Mesothelial cell of epicardium (in vitro differentiated cells): Measurements from ENCODE around the gene CCDC88C. TPM values are rescaled to one million over a fixed set of nuclear protein-coding genes. Genes with fewer than 3 reads are reported as not detected.

Experiments
- DNase-seq, 2 experiments: peaks; one replicate each; pipeline ENCODE4 v3.0.0; 2021; ENCODE audit warnings: low spot score in 2 of 2; ENCODE audit not compliant: unreplicated experiment in 2 of 2
- H3K27ac Mint-ChIP-seq: 2 replicates; pipeline ENCODE4 v1.8.0; 2021; ENCODE audit warnings: mixed read lengths
- H3K27me3 Mint-ChIP-seq: 2 replicates; pipeline ENCODE4 v1.8.0; 2021; ENCODE audit warnings: low read depth, mixed read lengths
- H3K36me3 Mint-ChIP-seq: 2 replicates; pipeline ENCODE4 v1.8.0; 2021; ENCODE audit warnings: mixed read lengths
- H3K4me1 Mint-ChIP-seq: 2 replicates; pipeline ENCODE4 v1.8.0; 2021; ENCODE audit warnings: mixed read lengths
- H3K4me3 Mint-ChIP-seq: 2 replicates; pipeline ENCODE4 v1.8.0; 2021; ENCODE audit warnings: mild to moderate bottlenecking, moderate library complexity, mixed read lengths
- H3K9me3 Mint-ChIP-seq: 2 replicates; pipeline ENCODE4 v1.8.0; 2021; ENCODE audit warnings: mixed read lengths
- total RNA-seq: library from RNA; stranded (reverse); gene quantifications from 3 replicates; pipeline ENCODE4 v1.2.1, GENCODE V29; 2021
- TF ChIP-seq, protein P1 (sequence below): fragments of 200-600 bp; sonication (generic); IDR thresholded peaks from one replicate; pipeline ENCODE4 v1.5.0; 2021; ENCODE audit warnings: antibody characterized with exemption; ENCODE audit not compliant: unreplicated experiment

The CCDC88C gene
- total RNA-seq, 1 donor from 2014 or later = 23.7 TPM

DNA sequence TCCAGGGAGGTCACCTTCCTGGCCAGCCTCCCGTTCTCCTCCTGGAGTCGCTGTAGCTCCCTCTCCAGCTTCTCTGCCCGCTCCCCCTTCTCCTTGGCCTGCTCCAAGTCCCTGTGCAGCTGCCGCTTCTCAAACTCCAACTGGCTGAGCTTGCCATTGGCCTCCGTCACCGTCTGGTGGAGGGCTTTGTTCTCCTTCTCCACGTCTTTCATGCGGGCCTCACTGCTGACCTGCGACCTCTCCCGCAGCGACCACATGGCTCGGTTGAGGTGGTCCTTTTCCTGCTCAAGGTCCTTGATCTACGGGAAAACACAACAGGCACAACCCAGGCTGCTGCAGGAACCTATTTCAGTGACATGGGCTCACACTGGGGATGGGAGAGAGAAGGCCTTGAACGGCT lies 103.8 kb downstream of the CCDC88C start:
- TF ChIP-seq, protein P1, sequence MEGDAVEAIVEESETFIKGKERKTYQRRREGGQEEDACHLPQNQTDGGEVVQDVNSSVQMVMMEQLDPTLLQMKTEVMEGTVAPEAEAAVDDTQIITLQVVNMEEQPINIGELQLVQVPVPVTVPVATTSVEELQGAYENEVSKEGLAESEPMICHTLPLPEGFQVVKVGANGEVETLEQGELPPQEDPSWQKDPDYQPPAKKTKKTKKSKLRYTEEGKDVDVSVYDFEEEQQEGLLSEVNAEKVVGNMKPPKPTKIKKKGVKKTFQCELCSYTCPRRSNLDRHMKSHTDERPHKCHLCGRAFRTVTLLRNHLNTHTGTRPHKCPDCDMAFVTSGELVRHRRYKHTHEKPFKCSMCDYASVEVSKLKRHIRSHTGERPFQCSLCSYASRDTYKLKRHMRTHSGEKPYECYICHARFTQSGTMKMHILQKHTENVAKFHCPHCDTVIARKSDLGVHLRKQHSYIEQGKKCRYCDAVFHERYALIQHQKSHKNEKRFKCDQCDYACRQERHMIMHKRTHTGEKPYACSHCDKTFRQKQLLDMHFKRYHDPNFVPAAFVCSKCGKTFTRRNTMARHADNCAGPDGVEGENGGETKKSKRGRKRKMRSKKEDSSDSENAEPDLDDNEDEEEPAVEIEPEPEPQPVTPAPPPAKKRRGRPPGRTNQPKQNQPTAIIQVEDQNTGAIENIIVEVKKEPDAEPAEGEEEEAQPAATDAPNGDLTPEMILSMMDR = no peak
- Mint-ChIP-seq H3K27ac (no peak overlapping the region), H3K36me3 (peaks cover 21% of the 10 kb centered on the region), H3K27me3 (no peaks in the 10 kb centered on the region), H3K4me1 (peaks cover 9% of the 10 kb centered on the region), H3K9me3 (no peaks in the 10 kb centered on the region), H3K4me3 (no peak overlapping the region)
- no peak for DNase-seq

DNA sequence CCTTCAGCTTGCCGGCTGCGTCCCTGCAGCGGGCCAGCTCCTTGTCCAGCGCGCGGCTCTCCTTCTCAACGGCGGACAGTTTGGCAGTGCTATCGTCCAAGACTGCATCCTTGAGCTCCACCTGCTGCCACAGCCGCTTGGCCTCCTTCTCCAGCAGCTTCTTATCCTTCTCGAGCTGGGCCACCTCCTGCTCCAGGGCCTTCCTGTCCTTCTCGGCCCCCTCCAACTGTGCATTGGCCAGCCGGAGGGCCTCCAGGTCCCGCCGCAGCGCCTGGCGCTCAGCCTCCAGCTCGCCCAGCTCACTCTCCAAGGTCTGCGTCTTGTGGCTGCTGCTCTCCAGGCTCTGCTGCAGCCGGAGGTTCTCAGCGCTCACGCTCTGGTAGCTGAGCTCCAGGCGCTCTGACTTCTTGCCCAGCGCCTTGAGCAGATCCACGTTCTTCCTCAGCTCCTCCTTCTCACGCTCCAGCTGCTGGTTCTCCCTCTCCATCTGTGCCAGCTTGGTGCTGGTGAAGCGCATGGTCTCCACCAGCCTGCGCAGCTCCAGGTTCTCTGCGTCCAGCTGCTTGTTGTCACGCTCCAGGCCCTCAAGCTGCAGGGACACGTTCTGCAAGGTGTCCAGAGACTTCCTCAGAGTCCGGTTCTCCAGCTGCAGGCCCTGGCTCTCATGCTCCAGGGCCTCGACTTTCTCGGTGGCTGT lies 104.3 kb downstream of the CCDC88C start:
- TF ChIP-seq, protein P1 = no peak
- DNase-seq = no peak
- Mint-ChIP-seq H3K9me3 (no peaks in the 10 kb centered on the region), H3K27ac (no peak overlapping the region), H3K36me3 (peaks cover 23% of the 10 kb centered on the region), H3K4me3 (no peak overlapping the region), H3K4me1 (peaks cover 9% of the 10 kb centered on the region), H3K27me3 (no peaks in the 10 kb centered on the region)

DNA sequence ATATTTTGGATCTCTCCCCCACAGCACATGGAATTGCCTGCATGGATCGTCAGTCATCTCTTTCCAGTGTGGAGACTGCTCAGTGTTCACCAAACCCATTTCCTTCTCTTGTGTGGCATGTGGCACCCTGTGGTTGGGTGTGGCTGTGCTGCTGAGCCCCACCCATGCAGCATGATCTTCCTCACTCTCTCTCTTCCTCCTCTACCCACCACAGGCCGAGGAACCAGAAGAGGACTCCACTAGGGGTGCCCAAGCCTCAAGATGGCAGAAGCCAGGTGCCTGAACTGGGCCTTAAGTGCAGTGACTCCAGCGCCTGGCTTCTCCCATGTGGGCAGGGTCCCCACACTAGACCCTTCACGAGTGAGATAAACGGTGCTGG lies 106.3 kb downstream of the CCDC88C start:
- Mint-ChIP-seq H3K4me3 (no peak overlapping the region), H3K27ac (no peak overlapping the region), H3K4me1 (no peaks in the 10 kb centered on the region), H3K27me3 (no peaks in the 10 kb centered on the region), H3K36me3 (peaks cover 29% of the 10 kb centered on the region), H3K9me3 (no peaks in the 10 kb centered on the region)
- TF ChIP-seq, protein P1 = no peak
- DNase-seq = no peak

DNA sequence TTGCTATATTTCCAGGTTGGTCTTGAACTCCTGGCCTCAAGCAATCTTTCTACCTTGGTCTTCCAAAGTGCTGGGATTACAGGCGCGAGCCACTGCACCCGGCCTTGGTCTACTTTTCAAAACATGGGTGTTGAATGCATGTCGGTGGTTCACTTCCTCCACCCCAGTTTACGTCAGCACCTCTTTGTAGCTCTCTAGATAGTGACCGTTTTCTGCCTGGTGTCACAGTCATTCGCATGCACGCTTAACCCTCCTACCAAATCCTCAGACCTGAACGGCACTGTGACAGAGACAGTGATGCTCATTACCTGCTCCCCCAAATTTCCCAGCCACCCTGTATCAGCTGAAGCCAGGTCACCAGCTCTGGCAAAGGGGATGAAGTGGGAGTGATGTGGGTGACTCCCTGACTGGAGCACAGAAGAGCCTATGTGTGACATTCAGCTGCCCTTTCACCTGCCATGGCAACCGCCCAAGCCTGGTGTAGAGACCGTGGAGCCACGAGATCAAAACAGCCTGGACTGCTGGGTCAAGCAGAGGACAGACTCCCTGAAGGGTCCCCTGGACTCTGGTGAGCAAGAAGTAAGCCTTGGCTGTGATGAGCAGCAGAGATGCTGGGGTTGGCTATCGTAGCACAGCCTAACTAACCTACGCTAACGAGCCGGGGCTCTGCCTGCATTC lies 106.9 kb downstream of the CCDC88C start:
- H3K4me1 Mint-ChIP-seq = no peaks in the 10 kb centered on the region
- DNase-seq = no peak
- TF ChIP-seq, protein P1 = no peak
- no peak overlapping the region for H3K4me3 Mint-ChIP-seq
- H3K27ac Mint-ChIP-seq = no peak overlapping the region
- H3K36me3 Mint-ChIP-seq = peaks cover 24% of the 10 kb centered on the region
- no peaks in the 10 kb centered on the region for H3K27me3 Mint-ChIP-seq
- no peaks in the 10 kb centered on the region for H3K9me3 Mint-ChIP-seq

DNA sequence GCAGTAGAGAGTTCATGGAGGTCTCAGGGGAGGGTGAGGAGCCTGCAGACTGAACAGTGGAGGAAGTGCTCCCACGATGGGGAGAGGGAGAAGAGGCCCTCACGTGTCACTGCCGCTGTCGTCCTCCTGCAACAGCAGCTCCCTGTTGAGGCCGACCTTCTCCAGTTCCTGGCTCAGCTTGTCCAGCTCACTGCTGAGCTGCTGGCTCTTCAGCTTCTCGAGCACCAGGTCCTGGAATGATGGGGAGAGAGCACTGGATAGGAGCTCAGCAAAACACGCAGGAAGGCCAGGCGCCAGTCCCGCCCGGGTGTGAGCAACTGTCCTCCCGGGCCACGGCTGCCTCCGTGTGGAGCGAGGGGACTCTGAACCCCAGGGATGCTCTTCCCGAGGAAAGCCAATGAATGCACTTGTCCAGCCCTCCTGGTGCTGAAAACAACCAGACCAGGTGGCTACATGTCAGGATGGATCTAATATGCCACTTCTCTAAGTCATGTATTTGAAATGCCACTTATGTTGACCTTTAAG lies 107.8 kb downstream of the CCDC88C start:
- Mint-ChIP-seq H3K27ac (no peak overlapping the region), H3K9me3 (no peaks in the 10 kb centered on the region), H3K4me1 (no peaks in the 10 kb centered on the region), H3K36me3 (peaks cover 30% of the 10 kb centered on the region), H3K27me3 (no peaks in the 10 kb centered on the region), H3K4me3 (no peak overlapping the region)
- TF ChIP-seq, protein P1 = no peak
- no peak for DNase-seq
